DOHH2 (cell line): ENCODE results near the gene RNU6-8.

ENCODE experiments used
- H3F3A ChIP-seq: fragments of 200-600 bp; sonication (generic), shearing (Covaris generic); 2 replicates; pipeline ENCODE4 v1.6.0; 2016; ENCODE audit warnings: antibody characterized with exemption, mild to moderate bottlenecking; ENCODE audit not compliant: control insufficient read depth, insufficient read depth
- H3K27ac ChIP-seq: fragments of 200-600 bp; sonication (generic); 2 replicates; pipeline ENCODE4 v1.5.1; 2014; ENCODE audit warnings: low read depth, mild to moderate bottlenecking, low read length, moderate library complexity
- H3K27me3 ChIP-seq: fragments of 200-600 bp; sonication (generic); 2 replicates; pipeline ENCODE4 v1.6.1; 2014; ENCODE audit warnings: mild to moderate bottlenecking, low read length, mixed read lengths; ENCODE audit not compliant: control insufficient read depth
- H3K36me3 ChIP-seq: fragments of 200-600 bp; sonication (generic); 2 replicates; pipeline ENCODE4 v1.6.1; 2014; ENCODE audit warnings: mild to moderate bottlenecking, low read length, moderate library complexity, mixed read lengths; ENCODE audit not compliant: control insufficient read depth
- H3K4me1 ChIP-seq: fragments of 200-600 bp; sonication (generic); 2 replicates; pipeline ENCODE4 v1.6.1; 2014; ENCODE audit warnings: mild to moderate bottlenecking, low read length, mixed read lengths; ENCODE audit not compliant: control insufficient read depth
- H3K4me2 ChIP-seq: fragments of 200-600 bp; sonication (generic); 2 replicates; pipeline ENCODE4 v1.6.0; 2014; ENCODE audit warnings: mild to moderate bottlenecking, low read length, moderate library complexity
- H3K4me3 ChIP-seq: fragments of 200-600 bp; sonication (generic); 2 replicates; pipeline ENCODE4 v1.5.1; 2014; ENCODE audit warnings: mild to moderate bottlenecking, low read length, mixed read lengths
- H3K79me2 ChIP-seq: fragments of 200-600 bp; sonication (generic); 2 replicates; pipeline ENCODE4 v1.6.1; 2014; ENCODE audit warnings: mild to moderate bottlenecking, low read length, mixed read lengths; ENCODE audit not compliant: control insufficient read depth
- H3K9me2 ChIP-seq: fragments of 200-600 bp; sonication (generic); replicated peaks from 2 replicates; pipeline ENCODE4 v1.6.1; 2014; ENCODE audit warnings: mild to moderate bottlenecking, low read length, mixed read lengths; ENCODE audit not compliant: control insufficient read depth
- H3K9me3 ChIP-seq: fragments of 200-600 bp; sonication (generic); 2 replicates; pipeline ENCODE4 v1.6.1; 2014; ENCODE audit warnings: antibody characterized with exemption, low read length, mixed read lengths; ENCODE audit not compliant: control insufficient read depth, insufficient read depth
- H4K20me1 ChIP-seq: fragments of 200-600 bp; sonication (generic); 2 replicates; pipeline ENCODE4 v1.6.0; 2014; ENCODE audit warnings: low read depth, mild to moderate bottlenecking, antibody characterized with exemption, low read length, moderate library complexity; ENCODE audit not compliant: control insufficient read depth, insufficient read depth
- EZH2phosphoT487 ChIP-seq: fragments of 200-600 bp; sonication (generic); IDR thresholded peaks from 2 replicates; pipeline ENCODE4 v1.6.1; 2017; ENCODE audit warnings: borderline replicate concordance, mild to moderate bottlenecking, antibody characterized with exemption, low read length, moderate library complexity, mixed read lengths
- TF ChIP-seq, protein P1 (sequence below): fragments of 200-600 bp; sonication (generic); IDR thresholded peaks from one replicate; pipeline ENCODE4 v1.5.1; 2014; ENCODE audit warnings: antibody characterized with exemption, mild to moderate bottlenecking, low read depth, low read length; ENCODE audit not compliant: poor library complexity, severe bottlenecking

Gene RNU6-8

DNA sequence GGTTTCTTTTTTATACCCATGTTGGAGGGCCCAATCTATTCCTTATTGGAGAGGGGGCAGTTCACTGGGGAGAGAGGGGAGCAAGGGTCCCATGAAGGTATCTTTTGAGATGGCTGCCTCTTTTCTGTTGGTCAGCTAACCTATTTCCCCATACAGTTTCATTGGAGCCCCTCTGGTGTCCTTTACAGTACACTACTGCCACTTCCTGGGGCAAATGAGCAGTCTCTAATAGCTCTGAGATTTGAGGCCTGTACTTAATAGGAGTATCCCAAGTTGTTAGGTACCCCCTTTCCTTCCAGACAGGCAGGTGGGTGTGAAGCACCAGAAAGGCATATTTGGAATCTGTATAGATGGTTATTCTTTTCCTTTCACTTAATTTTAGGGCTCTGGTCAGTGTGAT lies 41.3 kb upstream of the RNU6-8 start:
- Histone ChIP-seq H3K36me3 (no peaks in the 10 kb centered on the region), H3K4me1 (no peaks in the 10 kb centered on the region), H3K27me3 (no peaks in the 10 kb centered on the region), H3K4me2 (no peak overlapping the region), H3K9me2 (no peaks in the 10 kb centered on the region), H4K20me1 (no peaks in the 10 kb centered on the region), H3F3A (no peaks in the 10 kb centered on the region), H3K27ac (no peak overlapping the region), H3K9me3 (no peaks in the 10 kb centered on the region), H3K79me2 (no peaks in the 10 kb centered on the region), H3K4me3 (no peak overlapping the region)
- TF ChIP-seq, protein P1, sequence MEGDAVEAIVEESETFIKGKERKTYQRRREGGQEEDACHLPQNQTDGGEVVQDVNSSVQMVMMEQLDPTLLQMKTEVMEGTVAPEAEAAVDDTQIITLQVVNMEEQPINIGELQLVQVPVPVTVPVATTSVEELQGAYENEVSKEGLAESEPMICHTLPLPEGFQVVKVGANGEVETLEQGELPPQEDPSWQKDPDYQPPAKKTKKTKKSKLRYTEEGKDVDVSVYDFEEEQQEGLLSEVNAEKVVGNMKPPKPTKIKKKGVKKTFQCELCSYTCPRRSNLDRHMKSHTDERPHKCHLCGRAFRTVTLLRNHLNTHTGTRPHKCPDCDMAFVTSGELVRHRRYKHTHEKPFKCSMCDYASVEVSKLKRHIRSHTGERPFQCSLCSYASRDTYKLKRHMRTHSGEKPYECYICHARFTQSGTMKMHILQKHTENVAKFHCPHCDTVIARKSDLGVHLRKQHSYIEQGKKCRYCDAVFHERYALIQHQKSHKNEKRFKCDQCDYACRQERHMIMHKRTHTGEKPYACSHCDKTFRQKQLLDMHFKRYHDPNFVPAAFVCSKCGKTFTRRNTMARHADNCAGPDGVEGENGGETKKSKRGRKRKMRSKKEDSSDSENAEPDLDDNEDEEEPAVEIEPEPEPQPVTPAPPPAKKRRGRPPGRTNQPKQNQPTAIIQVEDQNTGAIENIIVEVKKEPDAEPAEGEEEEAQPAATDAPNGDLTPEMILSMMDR, result no peak
- no peak for TF ChIP-seq EZH2phosphoT487

DNA sequence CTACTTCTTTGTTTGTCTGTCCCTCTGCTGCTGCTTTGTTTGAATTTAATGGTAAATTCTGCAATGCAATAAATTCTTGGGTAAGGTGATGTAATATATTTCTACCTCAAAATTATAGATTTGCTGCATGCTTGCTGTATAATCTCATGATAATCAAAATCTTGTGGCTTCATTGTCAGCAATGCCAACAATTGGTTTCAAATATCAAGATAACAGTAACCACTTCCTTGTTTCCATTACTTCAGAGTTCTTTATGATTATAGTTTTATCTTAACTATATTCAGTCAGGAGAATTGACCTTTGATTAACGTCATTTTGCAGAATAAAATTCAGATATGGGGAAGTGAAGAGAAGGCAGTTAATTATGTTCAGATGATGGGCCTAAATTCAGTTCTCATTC lies 30.2 kb upstream of the RNU6-8 start:
- H4K20me1 ChIP-seq, result no peaks in the 10 kb centered on the region
- no peak overlapping the region for H3K27ac ChIP-seq
- H3K27me3 ChIP-seq, result no peaks in the 10 kb centered on the region
- no peaks in the 10 kb centered on the region for H3K9me3 ChIP-seq
- H3K9me2 ChIP-seq, result no peaks in the 10 kb centered on the region
- no peaks in the 10 kb centered on the region for H3F3A ChIP-seq
- TF ChIP-seq, protein P1, result no peak
- no peak for TF ChIP-seq EZH2phosphoT487
- no peak overlapping the region for H3K4me2 ChIP-seq
- no peak overlapping the region for H3K4me3 ChIP-seq
- H3K4me1 ChIP-seq, result no peaks in the 10 kb centered on the region
- no peaks in the 10 kb centered on the region for H3K79me2 ChIP-seq
- H3K36me3 ChIP-seq, result no peaks in the 10 kb centered on the region

DNA sequence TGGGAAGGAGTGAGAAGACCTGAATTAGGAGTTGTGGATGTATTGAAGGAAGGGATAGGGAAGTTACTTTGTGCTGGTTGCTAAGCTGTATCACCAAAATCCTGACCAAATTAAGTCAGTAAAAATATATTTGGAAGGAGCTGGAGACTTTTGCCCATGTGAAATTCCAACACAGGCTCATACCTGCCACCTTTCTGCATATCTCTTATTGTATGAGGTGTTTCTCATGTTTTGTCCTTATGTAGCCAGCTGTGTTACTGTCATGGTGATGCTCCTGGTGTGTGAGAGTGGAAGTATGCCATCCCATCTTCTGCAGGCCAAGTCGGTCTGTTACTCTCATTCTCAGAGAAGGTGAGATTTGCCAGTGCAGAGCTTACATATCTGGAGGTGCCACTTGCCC lies 29.4 kb upstream of the RNU6-8 start:
- Histone ChIP-seq H3K4me2 (no peak overlapping the region), H3K27ac (no peak overlapping the region), H3K9me3 (no peaks in the 10 kb centered on the region), H3K9me2 (no peaks in the 10 kb centered on the region), H3K36me3 (no peaks in the 10 kb centered on the region), H4K20me1 (no peaks in the 10 kb centered on the region), H3F3A (no peaks in the 10 kb centered on the region), H3K79me2 (no peaks in the 10 kb centered on the region), H3K4me1 (no peaks in the 10 kb centered on the region), H3K4me3 (no peak overlapping the region), H3K27me3 (no peaks in the 10 kb centered on the region)
- no peak for TF ChIP-seq EZH2phosphoT487
- TF ChIP-seq, protein P1, result no peak

DNA sequence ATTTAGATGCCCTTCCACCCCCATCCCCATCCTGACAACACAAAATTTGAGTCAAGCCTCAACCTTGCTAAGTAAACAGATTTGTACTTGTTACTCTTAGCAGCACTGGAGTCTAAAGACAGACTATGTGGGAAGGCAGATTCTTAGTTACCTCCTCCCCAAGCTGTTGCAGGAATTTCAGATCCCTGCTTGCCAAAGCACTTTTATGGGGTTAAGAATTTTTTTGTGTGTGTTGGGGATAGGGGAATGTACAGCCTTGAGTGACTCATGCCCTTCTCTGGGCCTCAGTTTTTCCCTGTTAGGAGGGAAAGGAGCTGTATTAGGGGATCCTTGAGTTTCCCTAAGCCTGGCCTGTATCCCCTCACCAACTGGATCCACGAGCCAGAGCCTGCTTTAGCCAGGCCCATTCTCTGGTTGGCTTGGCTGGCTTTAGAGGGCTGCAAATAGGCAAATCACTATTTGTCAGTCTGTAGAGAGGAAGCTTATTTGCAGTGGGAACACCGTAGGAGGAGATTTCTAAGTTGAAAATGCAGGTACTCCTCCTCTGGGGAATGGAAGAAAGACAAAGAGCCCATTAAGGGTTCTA lies 27.7 kb upstream of the RNU6-8 start:
- Histone ChIP-seq H3K9me2 (no peaks in the 10 kb centered on the region), H3K79me2 (no peaks in the 10 kb centered on the region), H3K27ac (no peak overlapping the region), H3K9me3 (no peaks in the 10 kb centered on the region), H3K4me2 (no peak overlapping the region), H3K4me1 (no peaks in the 10 kb centered on the region), H3F3A (no peaks in the 10 kb centered on the region), H4K20me1 (no peaks in the 10 kb centered on the region), H3K36me3 (no peaks in the 10 kb centered on the region), H3K4me3 (no peak overlapping the region), H3K27me3 (no peaks in the 10 kb centered on the region)
- TF ChIP-seq EZH2phosphoT487, result no peak
- TF ChIP-seq, protein P1, result no peak
